ENCODE data around the gene CLIP4.

- TF ChIP-seq POLR2A (IDR thresholded peaks at IDR 0.05; ENCODE audit: low read depth, low read length) (no peak), POLR2AphosphoS5 (IDR thresholded peaks at IDR 0.05; ENCODE audit: low read depth, low read length) (no peak), TAF1 (IDR thresholded peaks at IDR 0.05; ENCODE audit: borderline replicate concordance, low read depth, low read length) (no peak)
Observed at GRCh38 chr2:29117636-29118303, 2.6 kb downstream of the CLIP4 start.
